ENCODE measurements around the gene SLC22A7. TPM values are rescaled to one million over a fixed set of nuclear protein-coding genes. Genes with fewer than 3 reads are reported as not detected.

SLC22A7 gene
- total RNA-seq, 1 experiment from 2014 or later = not detected

GRCh38 chr6:43254138-43254817 is 43.8 kb upstream of the SLC22A7 start:
- DNase-seq = no peak
- no peak overlapping the region for H4K8ac ChIP-seq (replicated peaks; ENCODE audit: insufficient read length, low read depth, low read length)
- no peak overlapping the region for H4K91ac ChIP-seq (ENCODE audit: insufficient read length, low read depth, low read length)
- no peak overlapping the region for H2BK5ac ChIP-seq (ENCODE audit: insufficient read length, low read length)
- H3K23me2 ChIP-seq (ENCODE audit: insufficient read length, low read depth, low read length, poor library complexity, severe bottlenecking) = no peaks in the 10 kb centered on the region
- no peaks in the 10 kb centered on the region for H3K4me1 ChIP-seq (ENCODE audit: insufficient read depth, low read length)
- H3K4ac ChIP-seq (ENCODE audit: low read depth, low read length) = no peak overlapping the region
- H3K9ac ChIP-seq (ENCODE audit: extremely low read depth, insufficient read length, low read length) = no peak overlapping the region
- peaks cover 15% of the 10 kb centered on the region for H3K27me3 Mint-ChIP-seq (ENCODE audit: low read depth)
- no peaks in the 10 kb centered on the region for H4K20me1 ChIP-seq (ENCODE audit: control insufficient read depth, insufficient read depth, insufficient read length)
- H3K9me3 ChIP-seq (ENCODE audit: control insufficient read depth, low read depth, low read length) = no peaks in the 10 kb centered on the region
- no peak overlapping the region for H2BK15ac ChIP-seq (ENCODE audit: low read depth, low read length)
- H3K27ac ChIP-seq (ENCODE audit: insufficient read length, low read depth, low read length) = no peak overlapping the region
- no peaks in the 10 kb centered on the region for H3K79me1 ChIP-seq (ENCODE audit: insufficient read depth, low read depth, low read length, poor library complexity, severe bottlenecking)
- H3T11ph ChIP-seq (ENCODE audit: low read length) = no peak overlapping the region
- no peak overlapping the region for H2BK120ac ChIP-seq (ENCODE audit: low read depth, low read length, poor library complexity, severe bottlenecking)
- H3K79me2 ChIP-seq (ENCODE audit: insufficient read depth, low read length) = no peaks in the 10 kb centered on the region
- H2AK5ac ChIP-seq (ENCODE audit: insufficient read length, low read length) = no peak overlapping the region
- no peak overlapping the region for H3K4me2 ChIP-seq (ENCODE audit: insufficient read depth, insufficient read length, low read length)
- no peak overlapping the region for H3K27ac Mint-ChIP-seq
- H3K27me3 ChIP-seq (ENCODE audit: insufficient read depth, low read length) = no peaks in the 10 kb centered on the region
- no peak overlapping the region for H3K14ac ChIP-seq (ENCODE audit: insufficient read depth, low read length)
- H3K9me3 Mint-ChIP-seq = no peaks in the 10 kb centered on the region
- no peak overlapping the region for H3K4me3 Mint-ChIP-seq
- no peak overlapping the region for H3K56ac ChIP-seq (ENCODE audit: insufficient read length, low read depth, low read length)
- peaks cover 19 to 21% of the 10 kb centered on the region in 2 experiments for H3K4me1 Mint-ChIP-seq
- H3K23ac ChIP-seq (ENCODE audit: insufficient read length, low read depth, low read length) = no peak overlapping the region
- H2BK20ac ChIP-seq (ENCODE audit: low read depth, low read length, poor library complexity, severe bottlenecking) = no peak overlapping the region
- no peak overlapping the region for H4K5ac ChIP-seq (ENCODE audit: insufficient read length, low read depth, low read length)
- TF ChIP-seq CTCF (conservative IDR thresholded peaks at IDR 0.05) = no peak
- no peak overlapping the region for H3K18ac ChIP-seq (ENCODE audit: insufficient read length, low read depth, low read length)
- WGBS (ENCODE audit: extremely low coverage, insufficient read length, low lambda C conversion rate) = no CpG with 5 or more reads among the region's 15 CpGs
- no peak overlapping the region for H2AFZ ChIP-seq (ENCODE audit: low read length)
- H3K36me3 Mint-ChIP-seq (ENCODE audit: insufficient read depth in 1 of 3, low read depth in 3 of 3) = peaks cover 0 to 2% (median 0%) of the 10 kb centered on the region in 3 experiments; a peak in 1 of 7 replicates
- H2BK12ac ChIP-seq (ENCODE audit: insufficient read length, low read depth, low read length) = no peak overlapping the region

Measured in H9 (cell line).